ENCODE data around the gene NIN. TPM values are rescaled to one million over a fixed set of nuclear protein-coding genes. Genes with fewer than 3 reads are reported as not detected.

Gene NIN
- total and polyA plus RNA-seq, 2 donors: 14.7 to 31.3 TPM

- 98% methylated on average over 5 of the region's 5 CpGs for WGBS
- no peak overlapping the region for H3K4me3 ChIP-seq (ENCODE audit: low read length in 2 of 2)
- no peaks in the 10 kb centered on the region for H3K9me3 ChIP-seq (ENCODE audit: control insufficient read depth in 2 of 2, insufficient read depth in 1 of 2, low read length in 1 of 2)
- H3K4me1 ChIP-seq (ENCODE audit: control insufficient read depth in 2 of 2, insufficient read depth in 2 of 2, low read length in 2 of 2): peaks cover 0 to 6% of the 10 kb centered on the region in 2 donors
- H3K36me3 ChIP-seq (ENCODE audit: control insufficient read depth in 2 of 2, insufficient read depth in 2 of 2, low read length in 1 of 2): no peaks in the 10 kb centered on the region
- no peak overlapping the region for H3K27ac ChIP-seq (ENCODE audit: low read depth in 1 of 2, low read length in 1 of 2)
- DNase-seq (ENCODE audit: low read depth in 6 of 9, low spot score in 9 of 9): no peak
- H3K27me3 ChIP-seq (ENCODE audit: control insufficient read depth in 2 of 2, insufficient read depth in 1 of 2, low read length in 1 of 2): no peaks in the 10 kb centered on the region
Observed at GRCh38 chr14:50864946-50865345, 34.0 kb upstream of the NIN start.

GRCh38 chr14:50864237-50864636, 33.3 kb upstream of the NIN start:
- no peaks in the 10 kb centered on the region for H3K9me3 ChIP-seq (ENCODE audit: control insufficient read depth in 2 of 2, insufficient read depth in 1 of 2, low read length in 1 of 2)

GRCh38 chr14:50862036-50862570, 31.1 kb upstream of the NIN start:
- no peaks in the 10 kb centered on the region for H3K36me3 ChIP-seq (ENCODE audit: control insufficient read depth in 2 of 2, insufficient read depth in 2 of 2, low read length in 1 of 2)
- 94% methylated on average over 4 of the region's 4 CpGs for WGBS
- H3K9me3 ChIP-seq (ENCODE audit: control insufficient read depth in 2 of 2, insufficient read depth in 1 of 2, low read length in 1 of 2): no peaks in the 10 kb centered on the region
- no peak for DNase-seq (ENCODE audit: low read depth in 6 of 9, low spot score in 9 of 9)
- no peak overlapping the region for H3K4me3 ChIP-seq (ENCODE audit: low read length in 2 of 2)
- no peaks in the 10 kb centered on the region for H3K27me3 ChIP-seq (ENCODE audit: control insufficient read depth in 2 of 2, insufficient read depth in 1 of 2, low read length in 1 of 2)
- no peak overlapping the region for H3K27ac ChIP-seq (ENCODE audit: low read depth in 1 of 2, low read length in 1 of 2)
- peaks cover 6 to 13% of the 10 kb centered on the region in 2 donors for H3K4me1 ChIP-seq (ENCODE audit: control insufficient read depth in 2 of 2, insufficient read depth in 2 of 2, low read length in 2 of 2)

More at GRCh38 chr14:50864237-50864636, 33.3 kb upstream of the NIN start:
- Histone ChIP-seq H3K4me3 (ENCODE audit: low read length in 2 of 2) (no peak overlapping the region), H3K4me1 (ENCODE audit: control insufficient read depth in 2 of 2, insufficient read depth in 2 of 2, low read length in 2 of 2) (peaks cover 4 to 10% of the 10 kb centered on the region in 2 donors), H3K27me3 (ENCODE audit: control insufficient read depth in 2 of 2, insufficient read depth in 1 of 2, low read length in 1 of 2) (no peaks in the 10 kb centered on the region), H3K36me3 (ENCODE audit: control insufficient read depth in 2 of 2, insufficient read depth in 2 of 2, low read length in 1 of 2) (no peaks in the 10 kb centered on the region), H3K27ac (ENCODE audit: low read depth in 1 of 2, low read length in 1 of 2) (no peak overlapping the region)
- no peak for DNase-seq (ENCODE audit: low read depth in 6 of 9, low spot score in 9 of 9)

GRCh38 chr14:50860478-50861086, 29.6 kb upstream of the NIN start:
- H3K36me3 ChIP-seq (ENCODE audit: control insufficient read depth in 2 of 2, insufficient read depth in 2 of 2, low read length in 1 of 2): no peaks in the 10 kb centered on the region
- DNase-seq (ENCODE audit: low read depth in 6 of 9, low spot score in 9 of 9): peak; percentile 57 to 91 (median 75)
- peak overlapping the region; percentile 45 to 73 for H3K4me3 ChIP-seq (ENCODE audit: low read length in 2 of 2)
- H3K4me1 ChIP-seq (ENCODE audit: control insufficient read depth in 2 of 2, insufficient read depth in 2 of 2, low read length in 2 of 2): peaks cover 6 to 13% of the 10 kb centered on the region in 2 donors
- no peaks in the 10 kb centered on the region for H3K9me3 ChIP-seq (ENCODE audit: control insufficient read depth in 2 of 2, insufficient read depth in 1 of 2, low read length in 1 of 2)
- H3K27me3 ChIP-seq (ENCODE audit: control insufficient read depth in 2 of 2, insufficient read depth in 1 of 2, low read length in 1 of 2): no peaks in the 10 kb centered on the region
- peak overlapping the region in 1 of 2 donors; percentile 79 for H3K27ac ChIP-seq (ENCODE audit: low read depth in 1 of 2, low read length in 1 of 2)
- under 1% methylated on average over 6 of the region's 6 CpGs for WGBS

GRCh38 chr14:50859296-50859624, 28.3 kb upstream of the NIN start:
- peaks cover 13 to 22% of the 10 kb centered on the region in 2 donors for H3K4me1 ChIP-seq (ENCODE audit: control insufficient read depth in 2 of 2, insufficient read depth in 2 of 2, low read length in 2 of 2)
- H3K27me3 ChIP-seq (ENCODE audit: control insufficient read depth in 2 of 2, insufficient read depth in 1 of 2, low read length in 1 of 2): no peaks in the 10 kb centered on the region
- 0% methylated on average over 1 of the region's 1 CpG for WGBS
- no peak for DNase-seq (ENCODE audit: low read depth in 6 of 9, low spot score in 9 of 9)
- peak overlapping the region; percentile 53 to 59 for H3K27ac ChIP-seq (ENCODE audit: low read depth in 1 of 2, low read length in 1 of 2)
- peak overlapping the region; percentile 45 to 73 for H3K4me3 ChIP-seq (ENCODE audit: low read length in 2 of 2)
- no peaks in the 10 kb centered on the region for H3K9me3 ChIP-seq (ENCODE audit: control insufficient read depth in 2 of 2, insufficient read depth in 1 of 2, low read length in 1 of 2)
- no peaks in the 10 kb centered on the region for H3K36me3 ChIP-seq (ENCODE audit: control insufficient read depth in 2 of 2, insufficient read depth in 2 of 2, low read length in 1 of 2)

- WGBS: 89% methylated on average over 5 of the region's 5 CpGs
- no peak for DNase-seq (ENCODE audit: low read depth in 6 of 9, low spot score in 9 of 9)
- H3K4me1 ChIP-seq (ENCODE audit: control insufficient read depth in 2 of 2, insufficient read depth in 2 of 2, low read length in 2 of 2): peaks cover 13 to 26% of the 10 kb centered on the region in 2 donors
Observed at GRCh38 chr14:50856660-50857059, 25.7 kb upstream of the NIN start.

GRCh38 chr14:50855558-50855957, 24.6 kb upstream of the NIN start:
- no peak for DNase-seq (ENCODE audit: low read depth in 6 of 9, low spot score in 9 of 9)
- no peak overlapping the region for H3K4me3 ChIP-seq (ENCODE audit: low read length in 2 of 2)
- 84% methylated on average over 1 of the region's 1 CpG for WGBS
- no peak overlapping the region for H3K27ac ChIP-seq (ENCODE audit: low read depth in 1 of 2, low read length in 1 of 2)
- H3K36me3 ChIP-seq (ENCODE audit: control insufficient read depth in 2 of 2, insufficient read depth in 2 of 2, low read length in 1 of 2): no peaks in the 10 kb centered on the region
- H3K4me1 ChIP-seq (ENCODE audit: control insufficient read depth in 2 of 2, insufficient read depth in 2 of 2, low read length in 2 of 2): peaks cover 13 to 26% of the 10 kb centered on the region in 2 donors
- no peaks in the 10 kb centered on the region for H3K9me3 ChIP-seq (ENCODE audit: control insufficient read depth in 2 of 2, insufficient read depth in 1 of 2, low read length in 1 of 2)
- no peaks in the 10 kb centered on the region for H3K27me3 ChIP-seq (ENCODE audit: control insufficient read depth in 2 of 2, insufficient read depth in 1 of 2, low read length in 1 of 2)

More at GRCh38 chr14:50856660-50857059, 25.7 kb upstream of the NIN start:
- no peak overlapping the region for H3K27ac ChIP-seq (ENCODE audit: low read depth in 1 of 2, low read length in 1 of 2)
- H3K27me3 ChIP-seq (ENCODE audit: control insufficient read depth in 2 of 2, insufficient read depth in 1 of 2, low read length in 1 of 2): no peaks in the 10 kb centered on the region
- no peak overlapping the region for H3K4me3 ChIP-seq (ENCODE audit: low read length in 2 of 2)
- H3K9me3 ChIP-seq (ENCODE audit: control insufficient read depth in 2 of 2, insufficient read depth in 1 of 2, low read length in 1 of 2): no peaks in the 10 kb centered on the region
- no peaks in the 10 kb centered on the region for H3K36me3 ChIP-seq (ENCODE audit: control insufficient read depth in 2 of 2, insufficient read depth in 2 of 2, low read length in 1 of 2)

GRCh38 chr14:50854521-50854920, 23.6 kb upstream of the NIN start:
- Histone ChIP-seq H3K4me3 (ENCODE audit: low read length in 2 of 2) (no peak overlapping the region), H3K27ac (ENCODE audit: low read depth in 1 of 2, low read length in 1 of 2) (no peak overlapping the region), H3K4me1 (ENCODE audit: control insufficient read depth in 2 of 2, insufficient read depth in 2 of 2, low read length in 2 of 2) (peaks cover 12 to 18% of the 10 kb centered on the region in 2 donors), H3K9me3 (ENCODE audit: control insufficient read depth in 2 of 2, insufficient read depth in 1 of 2, low read length in 1 of 2) (no peaks in the 10 kb centered on the region), H3K27me3 (ENCODE audit: control insufficient read depth in 2 of 2, insufficient read depth in 1 of 2, low read length in 1 of 2) (no peaks in the 10 kb centered on the region), H3K36me3 (ENCODE audit: control insufficient read depth in 2 of 2, insufficient read depth in 2 of 2, low read length in 1 of 2) (no peaks in the 10 kb centered on the region)
- WGBS: 12% methylated on average over 5 of the region's 5 CpGs
- no peak for DNase-seq (ENCODE audit: low read depth in 6 of 9, low spot score in 9 of 9)

GRCh38 chr14:50853891-50854290, 22.9 kb upstream of the NIN start:
- H3K27ac ChIP-seq (ENCODE audit: low read depth in 1 of 2, low read length in 1 of 2): no peak overlapping the region
- H3K9me3 ChIP-seq (ENCODE audit: control insufficient read depth in 2 of 2, insufficient read depth in 1 of 2, low read length in 1 of 2): no peaks in the 10 kb centered on the region
- no peak for DNase-seq (ENCODE audit: low read depth in 6 of 9, low spot score in 9 of 9)
- no peak overlapping the region for H3K4me3 ChIP-seq (ENCODE audit: low read length in 2 of 2)
- no peaks in the 10 kb centered on the region for H3K36me3 ChIP-seq (ENCODE audit: control insufficient read depth in 2 of 2, insufficient read depth in 2 of 2, low read length in 1 of 2)
- no peaks in the 10 kb centered on the region for H3K27me3 ChIP-seq (ENCODE audit: control insufficient read depth in 2 of 2, insufficient read depth in 1 of 2, low read length in 1 of 2)
- H3K4me1 ChIP-seq (ENCODE audit: control insufficient read depth in 2 of 2, insufficient read depth in 2 of 2, low read length in 2 of 2): peaks cover 8 to 13% of the 10 kb centered on the region in 2 donors
